ENCODE data around the gene PLPPR5. TPM values are rescaled to one million over a fixed set of nuclear protein-coding genes. Genes with fewer than 3 reads are reported as not detected.

Gene PLPPR5
- total and polyA plus RNA-seq, 10 of the 15 experiments (the other 5 are each of a cell fraction or from before 2014, with no cell fraction given), result under 0.01 to 0.11 (median 0.02) TPM; not detected in 7

GRCh38 chr1:99051611-99052283, 47.1 kb upstream of the PLPPR5 start:
- Histone ChIP-seq H3K27me3 (replicated peaks in 1 of 2; ENCODE audit: control insufficient read depth in 2 of 2, insufficient read depth in 2 of 2, low read length in 1 of 2) (no peaks in the 10 kb centered on the region), H3K36me3 (ENCODE audit: control insufficient read depth in 2 of 2, insufficient read depth in 2 of 2, low read length in 1 of 2) (no peaks in the 10 kb centered on the region), H3K79me2 (ENCODE audit: control insufficient read depth, insufficient read depth, low read length) (no peaks in the 10 kb centered on the region), H2AFZ (ENCODE audit: control insufficient read depth, low read depth, low read length) (no peak overlapping the region), H3K9ac (ENCODE audit: control insufficient read depth, insufficient read depth, low read length) (no peak overlapping the region), H3K9me3 (replicated peaks; ENCODE audit: control insufficient read depth, insufficient read depth, low read length) (no peaks in the 10 kb centered on the region), H3K4me2 (ENCODE audit: control insufficient read depth, insufficient read depth) (no peak overlapping the region), H3K4me1 (ENCODE audit: control insufficient read depth, insufficient read depth, low read length) (no peaks in the 10 kb centered on the region), H4K20me1 (ENCODE audit: control insufficient read depth, insufficient read depth) (no peaks in the 10 kb centered on the region), H3K4me3 (no peak overlapping the region), H3K27ac (ENCODE audit: control insufficient read depth, insufficient read depth) (no peak overlapping the region)
- 29% methylated on average over 10 of the region's 10 CpGs for WGBS (ENCODE audit: insufficient coverage, insufficient replicate concordance, low lambda C conversion rate, missing lambda C conversion rate)
- intact Hi-C loops (cut with micrococcal nuclease; ENCODE audit: unreplicated experiment) (no loop called here), in situ Hi-C loops (cut with MboI) (no loop called here)
- ChIA-PET RAD21 (ENCODE audit: unreplicated experiment) (no interaction called here), SMC1A (ENCODE audit: uncharacterized antibody, unreplicated experiment) (no interaction called here), POLR2A (no interaction called here), CTCF (no interaction called here)
- ATAC-seq, result no peak
- no peak for DNase-seq (ENCODE audit: low read depth, low spot score)
- TF ChIP-seq BCL11A (IDR thresholded peaks at IDR 0.05; ENCODE audit: low read depth, low read length) (no peak), IRF3 (IDR thresholded peaks at IDR 0.05) (no peak), RELA (IDR thresholded peaks at IDR 0.05; ENCODE audit: borderline replicate concordance, partially characterized antibody) (no peak), BHLHE40 (IDR thresholded peaks at IDR 0.05; ENCODE audit: borderline replicate concordance in 1 of 2, low read depth in 2 of 2, low read length in 1 of 2) (no peak), PAX5 (IDR thresholded peaks at IDR 0.05; ENCODE audit: borderline replicate concordance, low read depth, low read length) (no peak), RELB (IDR thresholded peaks at IDR 0.05; ENCODE audit: low read depth) (no peak), SMC3 (IDR thresholded peaks at IDR 0.05; ENCODE audit: borderline replicate concordance, low read length) (no peak), POLR2A (IDR thresholded peaks at IDR 0.05; ENCODE audit: low read depth, low read length) (no peak), RBBP5 (conservative IDR thresholded peaks at IDR 0.05) (no peak), MLLT1 (IDR thresholded peaks at IDR 0.05) (no peak), TARDBP (IDR thresholded peaks at IDR 0.05; ENCODE audit: borderline replicate concordance) (no peak)
- FAIRE-seq, result no peak
- BruUV-seq (replicated peaks), result no TSS peak

Data from GM12878 (cell line).